Body of pancreas (tissue), 4 donors: ENCODE data around the gene PPP2R3B.

Experiments used
- POLR2A ChIP-seq, 3 donors: fragments of 450-650 bp; IDR thresholded peaks; one replicate each; pipeline ENCODE4 v1.6.1; 2016; ENCODE audit warnings: antibody characterized with exemption in 3 of 3, mild to moderate bottlenecking in 2 of 3
- TF ChIP-seq, protein P1 (sequence below), 7 experiments: fragments of 450-650 bp in 4 of 7; fragments of 200-600 bp in 3 of 7; sonication (generic) in 3 of 7; IDR thresholded peaks; one replicate each; pipeline ENCODE4 v1.5.1; 2016 to 2019; ENCODE audit warnings: antibody characterized with exemption in 7 of 7

DNA sequence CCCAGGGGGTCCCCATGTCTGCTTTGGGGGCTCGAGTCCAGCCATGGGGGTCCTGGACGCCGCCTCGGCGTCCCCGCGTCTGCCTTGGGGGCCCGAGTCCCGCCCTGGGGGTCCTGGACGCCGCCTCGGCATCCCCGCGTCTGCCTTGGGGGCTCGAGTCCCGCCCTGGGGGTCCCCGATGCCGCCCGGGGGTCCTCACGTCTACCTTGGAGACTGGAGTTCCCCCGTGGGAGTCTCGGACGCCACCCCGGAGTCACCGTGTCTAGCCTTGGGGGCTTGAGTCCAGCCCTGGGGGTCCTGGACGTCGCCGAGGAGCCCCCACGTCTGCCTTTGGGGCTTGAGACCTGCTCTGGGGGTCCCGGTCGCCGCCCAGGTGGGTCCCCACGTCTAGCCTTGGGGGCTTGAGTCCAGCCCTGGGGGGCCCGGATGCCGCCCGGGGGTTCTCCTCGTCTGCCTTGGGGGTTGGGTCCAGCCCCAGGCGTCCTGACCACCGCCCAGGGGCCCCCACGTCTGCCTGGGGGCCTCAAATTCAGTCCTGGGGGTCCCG is 67.1 kb downstream of the PPP2R3B start:
- TF ChIP-seq, protein P1, sequence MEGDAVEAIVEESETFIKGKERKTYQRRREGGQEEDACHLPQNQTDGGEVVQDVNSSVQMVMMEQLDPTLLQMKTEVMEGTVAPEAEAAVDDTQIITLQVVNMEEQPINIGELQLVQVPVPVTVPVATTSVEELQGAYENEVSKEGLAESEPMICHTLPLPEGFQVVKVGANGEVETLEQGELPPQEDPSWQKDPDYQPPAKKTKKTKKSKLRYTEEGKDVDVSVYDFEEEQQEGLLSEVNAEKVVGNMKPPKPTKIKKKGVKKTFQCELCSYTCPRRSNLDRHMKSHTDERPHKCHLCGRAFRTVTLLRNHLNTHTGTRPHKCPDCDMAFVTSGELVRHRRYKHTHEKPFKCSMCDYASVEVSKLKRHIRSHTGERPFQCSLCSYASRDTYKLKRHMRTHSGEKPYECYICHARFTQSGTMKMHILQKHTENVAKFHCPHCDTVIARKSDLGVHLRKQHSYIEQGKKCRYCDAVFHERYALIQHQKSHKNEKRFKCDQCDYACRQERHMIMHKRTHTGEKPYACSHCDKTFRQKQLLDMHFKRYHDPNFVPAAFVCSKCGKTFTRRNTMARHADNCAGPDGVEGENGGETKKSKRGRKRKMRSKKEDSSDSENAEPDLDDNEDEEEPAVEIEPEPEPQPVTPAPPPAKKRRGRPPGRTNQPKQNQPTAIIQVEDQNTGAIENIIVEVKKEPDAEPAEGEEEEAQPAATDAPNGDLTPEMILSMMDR (IDR thresholded peaks at IDR 0.05): no peak
- TF ChIP-seq POLR2A (IDR thresholded peaks at IDR 0.05): no peak
